Astrocyte (in vitro differentiated cells and primary cell): ENCODE measurements around the gene LIMA1.

Source experiments
- EZH2 ChIP-seq: IDR thresholded peaks from 2 replicates; pipeline ENCODE4 v1.6.1; 2012; ENCODE audit warnings: mild to moderate bottlenecking, low read length, inconsistent platforms; ENCODE audit not compliant: insufficient read depth
- TF ChIP-seq, protein P1 (sequence below): IDR thresholded peaks from 2 replicates; pipeline ENCODE4 v1.5.1; 2011; ENCODE audit warnings: low read depth, mild to moderate bottlenecking, inconsistent platforms, low read length, moderate library complexity; ENCODE audit not compliant: insufficient read depth

GRCh38 chr12:50239355-50239891 is 43.9 kb downstream of the LIMA1 start:
- TF ChIP-seq, protein P1, sequence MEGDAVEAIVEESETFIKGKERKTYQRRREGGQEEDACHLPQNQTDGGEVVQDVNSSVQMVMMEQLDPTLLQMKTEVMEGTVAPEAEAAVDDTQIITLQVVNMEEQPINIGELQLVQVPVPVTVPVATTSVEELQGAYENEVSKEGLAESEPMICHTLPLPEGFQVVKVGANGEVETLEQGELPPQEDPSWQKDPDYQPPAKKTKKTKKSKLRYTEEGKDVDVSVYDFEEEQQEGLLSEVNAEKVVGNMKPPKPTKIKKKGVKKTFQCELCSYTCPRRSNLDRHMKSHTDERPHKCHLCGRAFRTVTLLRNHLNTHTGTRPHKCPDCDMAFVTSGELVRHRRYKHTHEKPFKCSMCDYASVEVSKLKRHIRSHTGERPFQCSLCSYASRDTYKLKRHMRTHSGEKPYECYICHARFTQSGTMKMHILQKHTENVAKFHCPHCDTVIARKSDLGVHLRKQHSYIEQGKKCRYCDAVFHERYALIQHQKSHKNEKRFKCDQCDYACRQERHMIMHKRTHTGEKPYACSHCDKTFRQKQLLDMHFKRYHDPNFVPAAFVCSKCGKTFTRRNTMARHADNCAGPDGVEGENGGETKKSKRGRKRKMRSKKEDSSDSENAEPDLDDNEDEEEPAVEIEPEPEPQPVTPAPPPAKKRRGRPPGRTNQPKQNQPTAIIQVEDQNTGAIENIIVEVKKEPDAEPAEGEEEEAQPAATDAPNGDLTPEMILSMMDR: no peak
- no peak for TF ChIP-seq EZH2
